Fibroblast of peridontal ligament (primary cell): ENCODE data around the gene DNAH17.

ENCODE experiments used
- DNase-seq: peaks from one replicate; pipeline ENCODE4 v3.0.0-alpha.2; 2010; ENCODE audit errors: extremely low read depth

Gene DNAH17

DNA sequence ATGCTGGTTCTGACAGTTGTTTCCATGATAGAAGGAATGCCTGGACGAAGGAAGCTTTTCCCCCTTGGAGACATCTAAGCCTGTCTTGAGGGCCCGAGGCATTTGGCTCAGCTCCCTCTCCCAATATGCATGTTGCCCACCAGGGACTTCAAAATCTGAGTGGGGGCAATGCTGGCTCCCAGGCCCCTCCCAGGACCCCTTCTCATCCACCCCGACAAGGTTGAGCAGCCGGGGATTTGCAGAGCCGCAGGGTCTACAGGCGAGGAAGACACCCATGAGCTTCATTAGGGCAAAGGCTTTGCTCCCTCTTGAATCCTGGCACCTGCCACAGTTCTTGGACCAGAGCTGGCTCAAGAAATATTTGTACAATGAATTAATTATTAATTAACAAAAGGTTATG is 25.1 kb upstream of the DNAH17 start:
- DNase-seq, result no peak

GRCh38 chr17:78601577-78602190 is 24.5 kb upstream of the DNAH17 start:
- DNase-seq, result no peak

- DNase-seq, result no peak
Observed at GRCh38 chr17:78600181-78600721, 23.1 kb upstream of the DNAH17 start.

GRCh38 chr17:78599419-78599818 is 22.2 kb upstream of the DNAH17 start:
- DNase-seq, result peak; percentile 12

GRCh38 chr17:78598013-78598471 is 20.8 kb upstream of the DNAH17 start:
- DNase-seq, result peak; percentile 76

DNA sequence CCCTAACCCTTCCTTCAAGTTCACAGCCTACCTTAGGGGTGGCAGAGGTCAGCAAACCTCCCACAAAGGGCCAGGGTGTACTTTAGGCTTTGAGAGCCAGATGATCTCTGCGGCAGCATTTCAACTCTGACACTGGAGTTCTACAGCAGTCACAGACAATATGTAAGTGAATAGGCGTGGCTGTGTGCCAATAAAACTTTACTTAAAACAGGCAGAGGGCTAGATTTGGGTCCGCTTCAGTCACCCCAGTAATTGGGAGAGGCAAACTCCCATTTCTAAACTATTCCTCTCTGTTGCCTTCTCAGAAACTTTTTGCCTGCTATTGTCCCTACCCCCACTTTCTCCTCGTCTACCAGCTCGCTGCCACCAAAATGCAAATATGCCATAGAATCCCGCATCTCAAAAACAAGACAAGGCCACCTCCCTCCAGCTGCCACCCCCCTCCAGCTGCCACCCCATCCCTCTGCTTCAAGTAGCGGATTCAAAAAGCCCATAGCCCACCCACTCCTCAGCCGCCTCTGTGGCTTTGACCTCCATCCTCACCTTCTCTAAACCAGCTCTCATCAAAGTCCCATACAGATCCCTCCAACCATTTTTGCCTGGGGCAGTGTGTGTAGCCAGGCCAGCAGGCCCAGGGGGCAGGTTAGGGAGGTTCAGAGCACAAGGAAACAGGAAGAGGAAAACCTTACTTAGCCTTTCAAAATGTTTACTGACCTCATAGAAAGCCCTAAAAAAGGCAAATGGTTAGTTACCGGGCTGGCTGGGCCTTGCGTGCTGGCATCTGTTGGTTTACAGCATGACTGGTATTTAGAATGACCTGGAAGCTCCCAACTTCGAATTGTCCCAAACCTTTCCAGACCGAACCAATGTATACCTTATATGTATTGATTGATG is 19.9 kb upstream of the DNAH17 start:
- no peak for DNase-seq

GRCh38 chr17:78595135-78595810 is 18.1 kb upstream of the DNAH17 start:
- DNase-seq, result no peak

GRCh38 chr17:78592991-78593329 is 15.8 kb upstream of the DNAH17 start:
- no peak for DNase-seq

- DNase-seq, result no peak
Observed at GRCh38 chr17:78591263-78591671, 14.1 kb upstream of the DNAH17 start.

DNA sequence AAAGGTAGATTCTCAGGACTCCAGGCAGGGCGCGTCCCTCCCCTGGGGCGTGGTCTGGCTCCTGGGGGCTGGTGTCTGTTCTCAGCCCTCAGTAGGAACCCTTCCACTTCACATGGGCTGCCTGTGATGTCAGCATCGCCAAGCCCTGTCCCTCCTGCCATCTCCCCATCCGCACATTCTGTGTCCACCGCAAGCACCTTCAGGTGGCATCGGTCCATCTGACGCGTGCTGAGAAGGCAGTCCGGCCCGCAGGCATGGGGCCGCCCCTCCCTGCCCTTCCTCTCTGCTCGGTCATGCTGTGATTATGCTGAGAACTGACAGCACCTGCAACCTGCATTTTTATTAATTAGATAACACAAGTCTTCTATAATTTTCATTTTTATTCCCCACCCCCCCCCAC is 12.7 kb upstream of the DNAH17 start:
- DNase-seq, result no peak

- DNase-seq, result no peak
Observed at GRCh38 chr17:78589031-78589675, 12.0 kb upstream of the DNAH17 start.

DNA sequence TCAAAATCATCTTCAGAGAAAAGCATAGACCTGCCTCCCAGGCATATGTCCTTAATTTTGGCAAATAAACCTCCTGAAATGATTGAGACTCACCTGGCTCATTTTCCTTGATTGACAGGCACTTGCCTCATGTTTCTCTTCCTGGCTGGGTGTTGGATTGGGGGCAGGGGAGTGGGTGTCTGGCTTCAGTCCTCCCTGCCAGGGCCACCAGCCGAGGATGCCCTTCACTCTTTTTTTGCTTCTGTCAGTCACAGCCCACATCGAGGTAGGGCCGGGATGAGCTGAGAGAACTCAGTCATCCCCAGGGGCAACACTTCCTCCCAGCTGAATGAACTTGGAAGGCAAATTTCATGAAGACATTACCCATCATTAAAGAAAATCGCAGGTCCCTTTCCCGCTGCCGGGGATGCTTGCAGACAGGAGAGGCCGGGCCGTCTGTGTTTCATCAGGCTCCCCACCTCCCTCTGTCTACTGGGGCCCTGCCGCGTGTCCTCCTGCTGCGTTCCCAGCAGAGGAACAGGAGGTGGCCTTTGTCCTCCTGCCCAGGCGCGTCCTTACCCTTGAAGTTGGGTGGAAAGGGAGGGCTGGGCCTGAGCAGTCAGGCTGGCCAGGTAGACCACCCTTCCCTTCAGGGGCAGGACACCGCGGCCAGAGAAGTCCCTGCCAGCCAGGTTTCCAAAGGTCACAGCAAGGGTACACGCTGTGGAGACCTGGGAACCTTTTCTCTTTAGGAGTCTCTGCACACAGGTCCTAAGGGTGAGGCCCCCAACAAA is 11.2 kb upstream of the DNAH17 start:
- DNase-seq, result no peak

DNA sequence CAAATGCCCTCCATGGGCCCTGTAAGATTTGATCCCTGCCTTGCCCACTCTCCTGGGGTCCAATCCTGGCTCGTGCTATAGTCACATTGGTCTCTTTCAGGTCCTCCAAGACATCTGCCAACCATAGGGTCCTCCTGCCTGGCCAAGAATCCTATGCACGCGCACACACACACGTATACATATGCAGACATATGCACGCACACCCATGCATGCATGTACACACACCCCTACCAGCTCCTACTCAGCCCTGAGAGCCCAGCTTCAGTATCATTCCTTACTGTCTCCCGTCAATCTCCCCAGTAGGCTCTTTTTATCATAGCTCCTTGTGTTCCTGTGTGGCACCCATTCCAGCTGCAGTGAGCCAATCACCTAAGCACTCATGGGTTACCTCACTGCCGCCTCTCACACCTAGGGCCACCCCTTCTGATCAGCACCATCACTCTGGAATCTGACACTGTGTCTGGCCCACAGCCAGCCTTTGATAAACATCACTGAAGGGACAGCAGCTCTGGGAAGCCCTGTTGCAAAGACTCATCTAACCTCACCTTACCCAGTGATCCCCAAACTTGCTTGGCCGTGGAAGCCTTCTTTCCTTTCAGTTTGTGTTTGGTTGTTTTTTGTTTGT is 7.9 kb upstream of the DNAH17 start:
- no peak for DNase-seq

DNA sequence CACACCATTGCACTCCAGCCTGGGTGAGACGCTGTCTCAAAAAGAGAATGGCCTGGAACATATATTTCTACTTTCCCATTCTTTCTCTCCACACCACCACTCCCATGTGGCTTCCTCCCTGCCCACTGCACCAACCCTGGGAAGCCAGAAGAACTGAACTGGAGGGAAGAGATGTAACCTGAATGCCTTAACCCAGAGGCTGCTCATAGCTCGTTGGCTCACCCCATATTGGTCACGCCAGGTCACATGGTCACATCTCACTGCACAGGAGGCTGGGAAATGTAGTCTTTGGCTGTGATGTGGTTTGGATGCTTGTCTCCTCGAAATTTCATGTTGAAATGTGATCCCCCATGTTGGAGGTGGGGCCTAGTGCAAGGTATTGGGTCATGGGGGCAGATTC is 5.9 kb upstream of the DNAH17 start:
- DNase-seq, result no peak

- no peak for DNase-seq
Observed at GRCh38 chr17:78581304-78581703, 4.1 kb upstream of the DNAH17 start.

GRCh38 chr17:78580277-78580804 is 3.1 kb upstream of the DNAH17 start:
- DNase-seq, result no peak

DNA sequence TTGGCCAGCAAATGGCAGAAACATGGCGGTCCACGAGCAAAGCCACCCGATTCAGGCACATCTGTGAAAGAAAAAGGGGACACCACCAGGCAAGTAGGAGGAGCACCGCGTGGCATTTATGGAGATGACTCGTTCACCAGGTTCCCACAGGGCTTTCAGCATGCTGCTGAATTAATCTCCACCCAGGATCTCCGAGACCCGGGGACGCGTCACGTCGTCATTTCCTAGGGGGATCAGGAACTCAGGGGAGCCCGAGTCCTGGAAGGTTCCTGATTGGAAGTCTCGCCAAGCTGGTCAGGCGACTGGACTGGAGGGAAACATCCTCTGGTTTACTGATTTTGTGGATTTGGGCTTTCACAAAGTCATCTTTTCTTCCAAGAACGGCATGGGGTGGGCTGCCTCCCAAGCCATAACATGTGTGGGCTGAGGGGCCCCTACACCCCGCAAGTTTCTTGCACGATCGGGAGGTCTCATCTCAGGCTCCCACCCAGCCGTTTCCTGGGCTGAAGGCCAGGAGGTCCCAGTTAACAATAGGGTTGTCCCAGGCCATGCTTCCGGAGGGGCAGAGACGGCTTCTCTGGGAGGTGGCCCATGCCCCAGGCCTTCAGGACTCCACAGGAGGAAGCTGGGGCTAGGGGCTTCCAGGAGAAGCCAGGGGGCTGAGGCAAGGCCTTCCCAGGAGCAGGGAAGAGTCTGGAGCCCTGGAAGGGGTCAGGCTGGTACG is 645 bp downstream of the DNAH17 start:
- no peak for DNase-seq

DNA sequence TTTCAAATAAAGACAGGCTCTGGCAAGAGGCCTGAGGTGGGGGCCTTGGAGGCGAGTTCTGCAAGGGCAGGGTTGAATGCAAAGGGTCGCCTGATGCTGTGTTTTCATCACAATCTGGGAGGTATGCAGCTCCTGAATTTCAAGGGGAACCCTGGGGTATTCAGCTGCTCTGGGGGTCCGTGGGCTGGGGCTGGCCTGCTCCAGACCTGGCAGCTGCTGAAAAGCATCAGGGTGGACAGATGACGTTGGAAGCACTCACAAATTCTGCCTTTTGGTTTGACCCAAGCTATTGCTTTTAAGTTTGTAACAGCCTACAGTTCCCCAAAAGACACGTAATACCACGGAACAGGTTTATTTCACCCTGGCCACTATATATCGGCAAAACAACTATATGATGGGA is 1.3 kb downstream of the DNAH17 start:
- DNase-seq, result no peak

DNA sequence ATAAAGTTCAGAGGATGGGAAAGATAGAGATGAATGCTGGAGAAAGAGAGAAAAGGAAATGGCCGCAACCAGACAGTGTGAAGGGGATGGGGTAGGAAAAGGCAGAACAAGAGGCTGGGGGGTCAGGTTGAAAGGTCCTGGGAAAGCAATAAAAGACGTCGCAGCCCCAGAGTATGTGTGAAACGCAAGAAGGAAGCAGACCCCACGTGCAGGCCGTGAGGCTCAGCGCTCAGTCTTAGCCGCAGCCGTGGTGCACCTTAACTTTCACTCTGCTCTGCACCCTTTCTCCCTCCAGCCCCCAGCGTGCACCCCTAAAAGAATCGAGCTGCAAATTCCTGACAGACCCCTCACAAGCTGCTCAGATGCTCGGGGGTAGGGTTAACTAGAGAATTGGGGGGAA is 1.9 kb downstream of the DNAH17 start:
- DNase-seq, result no peak

- DNase-seq, result no peak
Observed at GRCh38 chr17:78573955-78574354, 3.2 kb downstream of the DNAH17 start.
